GM08714 (cell line): ENCODE results near the gene SLC25A12.
"Not testable (repeated sequence)": the region's sequence is repeated elsewhere in the genome, so short reads cannot be mapped to it uniquely, and the experiment has no call there.

Source experiments
- H3K4me3 ChIP-seq: fragments of 200-500 bp; sonication (Bioruptor generic); 2 replicates; pipeline ENCODE4 v1.5.1; 2014; ENCODE audit warnings: mild to moderate bottlenecking, low read length, inconsistent platforms
- ZNF274 ChIP-seq: IDR thresholded peaks from 2 replicates; pipeline ENCODE4 v1.6.1; 2012; ENCODE audit warnings: mild to moderate bottlenecking, low read depth, low read length

Gene SLC25A12

DNA sequence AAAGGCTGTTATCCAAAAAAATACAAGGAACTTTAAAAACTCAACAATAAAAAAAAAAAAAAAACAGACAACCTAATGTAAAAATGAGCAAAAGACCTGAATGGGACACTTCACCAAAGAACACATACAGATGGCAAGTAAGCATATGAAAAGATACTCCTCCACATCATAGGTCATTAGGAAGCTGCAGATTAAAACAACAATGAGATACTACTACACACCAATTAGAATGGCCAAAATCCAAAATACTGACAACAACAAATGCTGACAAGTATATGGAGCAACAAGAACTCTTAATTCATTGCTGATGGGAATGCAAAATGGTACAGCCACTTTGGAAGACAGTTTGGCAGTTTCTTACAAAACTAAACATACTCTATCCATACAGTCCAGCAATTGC, 122.6 kb downstream of the SLC25A12 start:
- TF ChIP-seq ZNF274 = no peak
- H3K4me3 ChIP-seq = no peak overlapping the region

DNA sequence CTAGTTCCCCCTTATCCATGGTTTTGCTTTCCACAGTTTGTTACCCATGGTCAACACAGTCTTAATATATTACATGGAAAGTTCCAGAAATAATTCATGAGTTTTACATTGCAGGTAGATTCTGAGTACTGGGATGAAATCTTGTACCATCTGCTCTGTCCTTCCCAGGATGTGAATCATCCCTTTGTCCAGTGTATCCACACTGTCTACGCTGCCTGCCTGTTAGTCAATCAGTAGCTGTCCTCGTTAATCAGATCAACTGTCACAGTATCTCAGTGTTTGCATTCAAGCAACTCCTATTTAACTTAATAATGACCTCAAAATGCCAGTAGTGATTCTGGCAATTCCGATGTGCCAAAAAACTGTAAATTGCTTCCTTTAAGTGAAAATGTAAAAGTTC, 130.4 kb downstream of the SLC25A12 start:
- no peak overlapping the region for H3K4me3 ChIP-seq
- no peak for TF ChIP-seq ZNF274

DNA sequence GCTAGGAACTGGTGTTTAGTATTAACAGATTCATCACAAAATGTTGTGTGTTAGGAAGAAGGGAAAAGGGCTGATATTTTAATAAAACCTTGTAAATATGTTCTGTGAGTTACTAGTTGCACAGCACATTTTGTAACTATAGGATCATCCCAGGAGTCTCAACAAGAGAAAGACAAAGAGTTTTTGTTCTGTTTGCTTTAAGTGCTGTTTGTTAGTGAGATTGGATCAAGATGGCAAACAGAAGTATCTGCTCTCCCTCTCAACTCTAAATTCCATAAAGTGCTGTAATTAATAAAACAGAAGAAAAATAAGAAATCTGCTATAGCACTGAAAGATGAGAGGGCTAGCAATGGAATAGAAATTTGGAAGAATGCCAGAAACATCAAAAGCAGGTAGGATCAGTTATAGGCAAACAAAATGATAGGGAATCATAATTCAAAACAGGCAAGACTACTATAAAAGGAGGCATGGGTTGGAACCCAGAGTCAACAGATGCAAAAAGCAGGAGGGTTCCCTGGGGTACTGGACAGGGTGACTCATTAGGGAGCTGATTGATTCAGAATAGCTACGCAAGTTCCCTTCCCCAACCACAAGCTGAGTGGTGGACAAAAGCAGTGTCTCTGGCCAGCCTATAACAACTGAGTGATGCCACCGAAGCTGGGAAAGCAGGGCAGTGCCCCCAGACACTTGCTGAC, 131.0 kb downstream of the SLC25A12 start:
- TF ChIP-seq ZNF274 = no peak
- no peak overlapping the region for H3K4me3 ChIP-seq

DNA sequence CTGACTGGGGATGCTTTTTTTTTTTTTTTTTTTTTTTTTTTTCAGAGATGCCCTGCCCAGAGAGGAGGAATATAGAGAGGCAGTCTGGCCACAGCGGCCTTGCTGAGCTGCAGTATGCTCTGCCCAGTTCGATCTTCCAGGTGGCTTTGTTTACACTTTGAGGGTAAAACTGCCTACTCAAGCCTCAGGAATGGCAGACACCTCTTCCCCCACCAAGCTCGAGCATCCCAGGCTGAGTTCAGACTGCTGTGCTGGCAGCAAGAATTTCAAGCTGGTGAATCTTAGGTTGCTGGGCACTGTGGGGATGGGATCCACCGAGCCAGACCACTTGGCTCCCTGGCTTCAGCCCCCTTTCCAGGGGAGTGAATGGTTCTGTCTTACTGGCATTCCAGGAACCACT, 132.9 kb downstream of the SLC25A12 start:
- not testable (repeated sequence) for H3K4me3 ChIP-seq

DNA sequence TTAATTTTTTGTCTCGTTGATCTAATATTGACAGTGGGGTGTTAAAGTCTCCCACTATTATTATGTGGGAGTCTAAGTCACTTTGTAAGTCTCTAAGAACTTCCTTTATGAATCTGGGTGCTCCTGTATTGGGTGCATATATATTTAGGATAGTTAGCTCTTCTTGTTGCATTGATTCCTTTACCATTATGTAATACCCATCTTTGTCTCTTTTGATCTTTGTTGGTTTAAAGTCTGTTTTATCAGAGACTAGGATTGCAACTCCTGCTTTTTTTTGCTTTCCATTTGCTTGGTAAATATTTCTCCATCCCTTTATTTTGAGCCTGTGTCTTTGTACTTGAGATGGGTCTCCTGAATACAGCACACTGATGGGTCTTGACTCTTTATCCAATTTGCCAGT, 135.3 kb downstream of the SLC25A12 start:
- not testable (repeated sequence) for H3K4me3 ChIP-seq

DNA sequence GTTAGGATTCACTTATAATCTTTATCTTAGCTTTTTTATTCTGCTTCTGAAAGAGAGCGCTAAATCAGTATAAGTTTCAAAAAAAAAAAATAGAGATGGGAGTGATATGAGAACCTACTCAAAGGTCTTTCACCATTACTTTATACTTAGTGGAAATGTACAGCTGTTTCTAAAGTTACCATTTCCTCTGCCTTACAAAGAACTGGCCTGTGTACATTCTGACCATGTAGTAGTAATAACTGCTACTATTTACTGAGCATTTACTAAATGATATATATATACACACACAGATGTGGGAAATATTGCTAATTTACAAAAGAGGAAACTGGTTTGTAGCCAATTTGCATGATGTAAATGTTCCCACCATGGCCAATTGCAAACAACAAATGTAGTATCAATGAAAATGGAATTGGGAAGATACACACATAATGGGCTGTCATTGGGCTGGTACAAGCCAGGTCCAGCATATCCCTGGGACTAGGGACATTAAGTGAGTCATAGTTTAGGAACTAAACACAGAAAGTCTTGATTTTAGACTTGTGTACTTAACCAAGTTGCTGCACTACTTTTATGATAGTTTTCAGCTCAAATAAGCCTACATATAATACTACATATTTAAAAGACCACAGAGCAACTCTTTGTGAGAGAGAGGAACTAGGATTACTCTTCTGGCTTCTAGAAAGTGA, 139.6 kb downstream of the SLC25A12 start:
- H3K4me3 ChIP-seq = no peak overlapping the region
- no peak for TF ChIP-seq ZNF274

DNA sequence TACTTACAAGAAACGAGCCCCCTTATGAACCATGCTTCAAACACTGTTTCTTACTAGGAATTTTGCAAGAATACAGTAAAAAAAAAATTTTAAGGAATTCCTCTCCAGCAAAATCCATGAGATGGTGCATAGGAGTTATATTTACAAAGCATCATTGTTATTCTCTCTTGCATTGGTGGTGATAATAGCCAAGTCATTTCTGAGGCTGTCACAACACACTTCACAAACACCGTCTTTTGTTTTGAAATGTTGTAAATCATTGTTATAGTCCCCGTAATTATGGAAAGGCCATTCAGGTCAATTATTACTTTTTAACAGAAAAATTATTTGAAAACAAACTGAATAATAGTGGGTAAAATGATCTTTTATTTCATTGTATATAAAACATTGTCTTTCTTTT, 146.7 kb downstream of the SLC25A12 start:
- TF ChIP-seq ZNF274 = no peak
- no peak overlapping the region for H3K4me3 ChIP-seq

DNA sequence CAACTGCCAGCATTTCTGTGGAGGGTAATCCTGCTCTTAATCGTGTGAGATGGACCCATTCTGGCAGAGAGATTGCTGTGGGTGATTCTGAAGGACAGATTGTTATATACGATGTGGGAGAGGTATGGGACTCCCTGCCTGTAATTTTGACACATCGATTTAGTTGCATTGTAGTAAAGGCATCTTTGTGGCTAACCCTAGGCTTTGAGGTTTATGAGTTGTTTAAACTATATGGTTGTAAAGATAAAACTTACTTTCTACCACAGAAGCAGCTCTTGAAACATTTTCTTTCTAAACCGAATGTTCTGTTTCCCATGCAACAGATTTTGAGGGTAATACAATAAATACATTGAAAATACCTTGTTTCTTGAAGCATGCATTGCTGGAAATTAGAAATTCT, 148.2 kb downstream of the SLC25A12 start:
- H3K4me3 ChIP-seq = no peak overlapping the region
- TF ChIP-seq ZNF274 = no peak

DNA sequence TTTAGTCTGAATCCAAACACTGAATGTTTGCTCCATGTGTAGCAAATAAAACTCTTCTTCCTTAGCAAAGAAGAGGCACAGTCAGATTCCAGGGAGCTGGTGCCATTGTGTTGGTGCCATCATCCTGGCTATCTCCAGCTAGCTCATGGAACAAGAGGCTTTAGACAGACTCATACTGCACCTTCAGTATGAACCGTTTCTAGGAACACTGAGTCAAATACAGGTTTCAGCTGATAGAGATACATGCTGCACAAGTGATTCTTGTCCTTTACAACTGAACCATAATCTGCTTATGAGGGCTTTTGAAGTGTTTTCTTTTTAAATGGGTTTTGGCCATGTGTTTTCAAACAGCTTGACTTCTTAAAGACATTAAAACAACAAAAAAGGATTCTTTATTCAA, 148.9 kb downstream of the SLC25A12 start:
- TF ChIP-seq ZNF274 = no peak
- no peak overlapping the region for H3K4me3 ChIP-seq

DNA sequence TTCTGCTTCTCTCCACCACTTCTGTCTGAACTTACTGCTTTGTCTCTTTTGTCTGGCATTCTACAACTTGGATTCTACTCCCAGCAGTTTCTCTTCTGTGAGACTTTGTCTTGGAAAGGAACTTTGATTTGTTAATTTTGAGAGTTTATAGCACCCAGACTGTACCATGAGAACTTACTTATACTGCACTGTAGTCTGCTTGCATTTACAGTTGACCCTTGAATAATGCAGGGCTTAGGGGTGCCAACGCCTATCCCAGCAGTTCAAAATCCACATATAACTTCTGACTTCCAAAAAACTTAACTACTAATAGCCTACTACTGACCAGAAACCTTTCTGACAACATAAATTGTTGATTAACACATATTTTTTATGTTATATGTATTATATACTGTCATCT, 151.3 kb downstream of the SLC25A12 start:
- no peak overlapping the region for H3K4me3 ChIP-seq
- TF ChIP-seq ZNF274 = no peak

DNA sequence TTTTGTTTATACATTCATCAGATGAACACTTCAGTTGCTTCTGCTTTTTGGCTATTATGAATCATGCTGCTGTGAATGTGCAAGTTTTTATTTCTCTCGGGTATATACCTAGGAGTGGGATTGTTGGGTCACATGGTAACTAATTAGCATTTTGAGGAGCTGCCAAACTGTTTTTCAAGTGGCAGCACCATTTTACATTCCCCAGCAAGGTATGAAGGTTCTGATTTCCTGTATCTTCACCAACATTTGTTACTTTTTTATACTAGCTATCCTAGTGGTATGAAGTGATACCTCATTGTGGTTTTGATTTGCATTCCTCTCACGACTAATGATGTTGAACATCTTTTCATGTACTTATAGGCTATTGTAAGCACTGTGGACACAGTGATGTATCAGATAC, 152.9 kb downstream of the SLC25A12 start:
- H3K4me3 ChIP-seq = no peak overlapping the region
- TF ChIP-seq ZNF274 = no peak

DNA sequence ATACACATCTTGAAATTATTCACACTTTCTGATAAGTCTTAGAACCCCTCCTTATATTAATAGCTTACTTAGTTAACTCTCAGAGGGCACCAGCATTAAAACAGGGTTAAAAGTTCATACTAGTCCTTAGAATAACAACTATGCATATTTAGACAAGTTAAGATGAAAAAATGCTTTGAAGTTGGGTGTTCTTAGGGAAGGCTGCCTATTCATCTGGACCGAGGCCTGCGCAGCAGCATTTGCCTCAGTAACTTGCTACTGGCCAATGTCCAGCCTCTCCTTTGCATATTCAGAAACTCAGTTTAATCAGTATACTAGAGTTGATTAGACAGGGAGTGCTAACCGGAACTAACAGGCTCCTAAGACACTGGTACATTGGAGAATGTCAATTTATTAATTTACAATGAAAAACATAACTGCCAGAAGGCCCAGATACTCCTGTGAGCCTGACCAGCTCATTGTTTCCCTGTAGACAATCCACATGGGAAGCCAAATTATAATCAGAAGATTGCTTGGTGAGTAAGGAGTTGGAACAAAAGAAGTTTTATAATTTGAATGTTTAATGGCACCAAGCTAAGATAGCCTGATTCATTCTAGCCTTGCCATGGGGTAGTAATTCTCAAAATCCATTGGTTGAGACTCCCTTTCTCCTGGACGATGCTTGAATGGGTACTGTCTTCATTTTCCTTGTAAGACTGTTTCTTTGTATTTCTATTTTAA, 157.9 kb downstream of the SLC25A12 start:
- TF ChIP-seq ZNF274 = no peak
- no peak overlapping the region for H3K4me3 ChIP-seq
